ENCODE measurements around the gene MAP10.
"Not testable (repeated sequence)": the region's sequence is repeated elsewhere in the genome, so short reads cannot be mapped to it uniquely, and the experiment has no call there.

Gene MAP10

GRCh38 chr1:232784794-232785193 lies 20.4 kb upstream of the MAP10 start:
- Histone ChIP-seq H3K4me3 (ENCODE audit: low read depth, low read length) (no peak overlapping the region), H3K4me1 (ENCODE audit: control insufficient read depth, insufficient read depth, low read length) (no peaks in the 10 kb centered on the region), H3K36me3 (ENCODE audit: control insufficient read depth in 2 of 2, insufficient read depth in 1 of 2, low read length in 2 of 2) (no peaks in the 10 kb centered on the region), H3K9me3 (ENCODE audit: control insufficient read depth, insufficient read depth, low read depth, low read length) (no peaks in the 10 kb centered on the region), H3K27ac (ENCODE audit: extremely low read depth, low read depth, low read length) (no peak overlapping the region)
- no peak for TF ChIP-seq ZNF585B (tag by site-specific recombination; IDR thresholded peaks at IDR 0.05)
- ChIA-PET CTCF (interaction anchor here (0.7 to 1.8 kb wide), 5 partner anchors 9 to 887 kb away, joined by 3 to 7 read pairs (median 3); no protein-coding TSS in a partner anchor), POLR2A (no interaction called here)

GRCh38 chr1:232785630-232786029 lies 19.6 kb upstream of the MAP10 start:
- H3K27ac ChIP-seq (ENCODE audit: extremely low read depth, low read depth, low read length); H3K4me1 ChIP-seq (ENCODE audit: control insufficient read depth, insufficient read depth, low read length); H3K36me3 ChIP-seq (ENCODE audit: control insufficient read depth in 2 of 2, insufficient read depth in 1 of 2, low read length in 2 of 2); H3K4me3 ChIP-seq (ENCODE audit: low read depth, low read length); H3K9me3 ChIP-seq (ENCODE audit: control insufficient read depth, insufficient read depth, low read depth, low read length); POLR2A ChIA-PET: not testable (repeated sequence)
- TF ChIP-seq ZNF146 (tag by site-specific recombination; IDR thresholded peaks at IDR 0.05) (peak; percentile 98), ZNF580 (tag by site-specific recombination; IDR thresholded peaks at IDR 0.05) (peak; percentile 60; the same call in 1 of the 2 replicates)
- CTCF ChIA-PET, result interaction anchor here (1.8 kb wide), 1 partner anchor 8 kb away, joined by 7 read pairs; no protein-coding TSS in a partner anchor

- Histone ChIP-seq H3K9me3 (ENCODE audit: control insufficient read depth, insufficient read depth, low read depth, low read length) (no peaks in the 10 kb centered on the region), H3K4me3 (ENCODE audit: low read depth, low read length) (no peak overlapping the region), H3K36me3 (ENCODE audit: control insufficient read depth in 2 of 2, insufficient read depth in 1 of 2, low read length in 2 of 2) (no peaks in the 10 kb centered on the region), H3K27ac (ENCODE audit: extremely low read depth, low read depth, low read length) (no peak overlapping the region), H3K4me1 (ENCODE audit: control insufficient read depth, insufficient read depth, low read length) (no peaks in the 10 kb centered on the region)
- POLR2A ChIA-PET, result no interaction called here
- CTCF ChIA-PET, result no interaction called here
- TF ChIP-seq ZNF571 (tag by site-specific recombination; IDR thresholded peaks at IDR 0.05), result no peak
- no peak for TF ChIP-seq ZSCAN16 (tag by site-specific recombination; IDR thresholded peaks at IDR 0.05)
- no peak for TF ChIP-seq ZNF391 (tag by site-specific recombination; IDR thresholded peaks at IDR 0.05; ENCODE audit: borderline replicate concordance, low read depth)
- no peak for TF ChIP-seq SCRT1 (tag by site-specific recombination; IDR thresholded peaks at IDR 0.05; ENCODE audit: borderline replicate concordance)
- no peak for TF ChIP-seq ZNF10 (tag by site-specific recombination; IDR thresholded peaks at IDR 0.05)
- TF ChIP-seq PRDM6 (tag by site-specific recombination; IDR thresholded peaks at IDR 0.05), result no peak
- no peak for TF ChIP-seq PRDM2 (tag by site-specific recombination; IDR thresholded peaks at IDR 0.05; ENCODE audit: borderline replicate concordance)
- TF ChIP-seq ZNF488 (tag by site-specific recombination; IDR thresholded peaks at IDR 0.05), result no peak
- no peak for TF ChIP-seq ZBTB8A (tag by site-specific recombination; IDR thresholded peaks at IDR 0.05)
- no peak for TF ChIP-seq ZNF670 (tag by site-specific recombination; IDR thresholded peaks at IDR 0.05; ENCODE audit: low read depth)
- TF ChIP-seq ZNF791 (tag by site-specific recombination; IDR thresholded peaks at IDR 0.05), result no peak
- TF ChIP-seq OVOL3 (tag by site-specific recombination; IDR thresholded peaks at IDR 0.05), result no peak
- no peak for TF ChIP-seq ZNF2 (tag by site-specific recombination; IDR thresholded peaks at IDR 0.05)
- TF ChIP-seq ZNF280C (tag by site-specific recombination; IDR thresholded peaks at IDR 0.05), result no peak
- TF ChIP-seq ZNF174 (tag by site-specific recombination; IDR thresholded peaks at IDR 0.05), result no peak
- TF ChIP-seq SP2 (tag by site-specific recombination; IDR thresholded peaks at IDR 0.05), result no peak
- TF ChIP-seq MYNN (tag by site-specific recombination; IDR thresholded peaks at IDR 0.05; ENCODE audit: borderline replicate concordance), result no peak
- no peak for TF ChIP-seq ZBTB7A (tag by site-specific recombination; IDR thresholded peaks at IDR 0.05; ENCODE audit: low read depth)
These were observed 18.3 kb upstream of the MAP10 start for GRCh38 chr1:232786845-232787455.
